ENCODE results near the gene MAMDC2. TPM values are rescaled to one million over a fixed set of nuclear protein-coding genes. Genes with fewer than 3 reads are reported as not detected.

The MAMDC2 gene
- total and polyA plus RNA-seq, 12 donors, result 0.83 to 15.7 (median 5.0) TPM

DNA sequence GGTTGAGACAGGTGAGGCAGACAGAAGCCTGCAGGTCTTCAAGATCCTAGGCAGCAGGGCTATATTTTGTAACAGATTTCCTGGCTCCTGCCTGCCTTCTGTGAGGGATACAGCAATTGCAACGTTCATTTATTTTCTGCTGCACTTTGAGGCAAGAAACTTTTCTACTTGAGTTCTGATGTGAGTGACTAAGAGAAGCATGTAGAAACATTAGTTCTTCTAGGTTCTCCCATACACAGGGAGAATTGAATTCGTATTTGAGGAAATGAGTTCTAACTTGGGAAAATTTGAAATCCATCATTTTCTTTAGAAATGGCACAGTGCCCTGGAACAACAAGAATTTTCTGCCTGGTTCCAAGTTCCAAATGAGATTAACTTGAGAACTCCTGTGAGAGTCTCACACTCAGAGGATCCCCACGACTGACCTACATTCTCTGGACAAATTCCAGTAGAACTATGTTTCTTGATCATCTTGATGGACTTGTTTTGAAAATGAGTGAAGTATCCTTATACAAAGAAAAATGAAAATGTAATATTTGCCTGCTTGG lies 15.0 kb downstream of the MAMDC2 start:
- no peak overlapping the region for H3K27ac ChIP-seq
- WGBS, 4 donors, result 33 to 42% (median 38%) methylated on average over 3 of the region's 3 CpGs
- intact Hi-C loops (cut with DNase I), result no loop called here
- TF ChIP-seq, protein P1, sequence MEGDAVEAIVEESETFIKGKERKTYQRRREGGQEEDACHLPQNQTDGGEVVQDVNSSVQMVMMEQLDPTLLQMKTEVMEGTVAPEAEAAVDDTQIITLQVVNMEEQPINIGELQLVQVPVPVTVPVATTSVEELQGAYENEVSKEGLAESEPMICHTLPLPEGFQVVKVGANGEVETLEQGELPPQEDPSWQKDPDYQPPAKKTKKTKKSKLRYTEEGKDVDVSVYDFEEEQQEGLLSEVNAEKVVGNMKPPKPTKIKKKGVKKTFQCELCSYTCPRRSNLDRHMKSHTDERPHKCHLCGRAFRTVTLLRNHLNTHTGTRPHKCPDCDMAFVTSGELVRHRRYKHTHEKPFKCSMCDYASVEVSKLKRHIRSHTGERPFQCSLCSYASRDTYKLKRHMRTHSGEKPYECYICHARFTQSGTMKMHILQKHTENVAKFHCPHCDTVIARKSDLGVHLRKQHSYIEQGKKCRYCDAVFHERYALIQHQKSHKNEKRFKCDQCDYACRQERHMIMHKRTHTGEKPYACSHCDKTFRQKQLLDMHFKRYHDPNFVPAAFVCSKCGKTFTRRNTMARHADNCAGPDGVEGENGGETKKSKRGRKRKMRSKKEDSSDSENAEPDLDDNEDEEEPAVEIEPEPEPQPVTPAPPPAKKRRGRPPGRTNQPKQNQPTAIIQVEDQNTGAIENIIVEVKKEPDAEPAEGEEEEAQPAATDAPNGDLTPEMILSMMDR (IDR thresholded peaks at IDR 0.05), result no peak
- no peak for TF ChIP-seq POLR2A (IDR thresholded peaks at IDR 0.05)
- H3K9me3 ChIP-seq (replicated peaks in 1 of 3), result no peaks in the 10 kb centered on the region
- no peaks in the 10 kb centered on the region for H3K27me3 ChIP-seq
- no peak overlapping the region for H3K4me3 ChIP-seq
- no peaks in the 10 kb centered on the region for H3K36me3 ChIP-seq (replicated peaks in 1 of 2)
- peaks cover 0 to 4% of the 10 kb centered on the region in 2 donors for H3K4me1 ChIP-seq (replicated peaks in 1 of 2)
- no peak for DNase-seq

DNA sequence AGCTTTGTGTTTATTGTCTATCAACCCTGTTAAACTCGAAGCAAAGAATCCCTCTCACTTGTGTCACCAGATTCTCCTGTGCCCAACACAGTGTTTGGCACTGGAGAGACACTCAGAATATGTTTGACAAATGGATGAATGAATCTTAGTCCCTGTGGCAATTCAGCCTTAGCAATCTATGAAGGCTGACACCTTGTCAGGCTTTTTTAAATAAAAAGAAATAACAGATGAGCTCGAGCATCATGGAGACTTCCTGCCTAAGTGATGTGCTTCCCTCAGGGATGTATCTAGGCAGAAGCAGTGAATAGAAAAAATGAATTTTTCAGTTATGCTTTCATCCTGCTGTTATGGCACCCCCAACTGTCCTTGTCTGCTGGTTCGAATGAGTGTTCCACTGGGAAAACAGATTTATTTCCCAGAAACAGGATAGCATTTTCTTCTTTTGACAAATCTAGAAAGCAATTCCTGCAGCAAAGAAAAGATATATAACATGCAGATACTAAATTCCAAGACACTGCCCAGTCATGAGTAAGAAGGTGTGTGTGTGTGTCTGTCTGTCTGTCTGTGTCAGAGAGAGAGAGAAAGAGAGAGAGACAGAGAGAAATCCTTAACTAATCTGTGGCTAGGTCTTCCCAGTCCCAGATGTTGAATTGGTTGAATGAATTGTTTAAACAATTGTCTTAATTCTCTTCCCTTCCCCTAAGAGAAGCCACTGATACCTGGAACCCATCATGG lies 16.7 kb downstream of the MAMDC2 start:
- Histone ChIP-seq H3K4me3 (no peak overlapping the region), H3K9me3 (replicated peaks in 1 of 3) (no peaks in the 10 kb centered on the region), H3K36me3 (replicated peaks in 1 of 2) (no peaks in the 10 kb centered on the region), H3K27me3 (no peaks in the 10 kb centered on the region), H3K27ac (no peak overlapping the region), H3K4me1 (replicated peaks in 1 of 2) (no peaks in the 10 kb centered on the region)
- intact Hi-C loops (cut with DNase I), result no loop called here
- WGBS, 4 donors, result 55 to 60% (median 58%) methylated on average over 3 of the region's 3 CpGs
- DNase-seq, result no peak
- TF ChIP-seq, protein P1 (IDR thresholded peaks at IDR 0.05), result no peak

DNA sequence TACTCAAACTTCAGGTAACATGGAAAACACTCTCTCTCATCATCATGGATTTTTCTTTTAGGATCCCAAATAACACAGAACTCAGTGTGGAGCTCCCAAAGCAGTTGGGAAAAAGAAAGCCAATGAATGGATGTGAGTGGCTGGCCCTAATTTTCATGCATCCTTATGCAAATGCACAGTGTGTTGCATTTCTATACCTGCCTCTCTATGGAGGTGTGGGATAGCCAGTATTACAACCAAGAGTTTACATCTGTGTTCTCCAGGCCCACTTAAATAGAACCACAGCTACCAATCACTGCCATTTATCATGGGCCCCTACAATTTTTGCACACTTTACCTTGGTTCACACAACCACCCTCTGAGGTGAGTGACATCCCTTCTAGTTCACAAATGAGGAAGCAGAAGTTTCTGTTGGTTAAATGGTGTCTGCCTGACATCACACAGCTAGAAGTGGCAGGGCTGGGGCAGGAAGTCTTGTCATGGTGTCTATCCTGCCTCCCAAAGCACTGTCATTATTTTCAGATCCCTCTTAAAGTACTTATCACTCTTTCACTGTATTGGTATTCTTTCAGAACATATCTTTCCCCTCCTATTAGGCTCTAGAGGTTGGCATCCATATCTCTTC lies 17.3 kb downstream of the MAMDC2 start:
- H3K4me3 ChIP-seq, result no peak overlapping the region
- no peak for TF ChIP-seq POLR2A (IDR thresholded peaks at IDR 0.05)
- TF ChIP-seq, protein P1 (IDR thresholded peaks at IDR 0.05), result no peak
- no peak overlapping the region for H3K27ac ChIP-seq
- no peaks in the 10 kb centered on the region for H3K9me3 ChIP-seq (replicated peaks in 1 of 3)
- no peak for DNase-seq
- no peaks in the 10 kb centered on the region for H3K27me3 ChIP-seq
- H3K4me1 ChIP-seq (replicated peaks in 1 of 2), result no peaks in the 10 kb centered on the region
- intact Hi-C loops (cut with DNase I), result no loop called here
- H3K36me3 ChIP-seq (replicated peaks in 1 of 2), result no peaks in the 10 kb centered on the region

DNA sequence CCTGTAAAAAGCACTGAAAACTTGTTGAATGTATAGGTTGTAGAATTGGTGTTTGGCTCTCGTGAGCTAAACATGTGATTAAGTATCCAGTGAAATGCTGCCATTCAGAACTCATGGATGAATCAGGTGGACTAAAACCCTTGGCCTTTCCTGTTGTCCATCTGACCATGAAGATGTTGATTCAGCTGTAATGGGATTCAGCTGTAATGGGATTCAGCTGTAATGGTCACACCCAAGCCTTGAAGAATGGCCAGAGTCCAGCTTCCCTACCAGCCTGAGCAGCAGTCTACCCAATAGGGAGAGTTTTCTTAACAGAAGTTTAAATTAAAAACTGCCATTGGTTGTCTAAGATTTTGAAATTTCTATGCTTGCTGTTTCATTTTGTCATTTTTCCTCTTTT lies 18.1 kb downstream of the MAMDC2 start:
- TF ChIP-seq, protein P1 (IDR thresholded peaks at IDR 0.05), result no peak
- no peak for TF ChIP-seq POLR2A (IDR thresholded peaks at IDR 0.05)
- Histone ChIP-seq H3K4me1 (replicated peaks in 1 of 2) (no peaks in the 10 kb centered on the region), H3K27me3 (no peaks in the 10 kb centered on the region), H3K9me3 (replicated peaks in 1 of 3) (no peaks in the 10 kb centered on the region), H3K4me3 (no peak overlapping the region), H3K27ac (no peak overlapping the region), H3K36me3 (replicated peaks in 1 of 2) (no peaks in the 10 kb centered on the region)
- WGBS, 4 donors, result 65 to 81% (median 76%) methylated on average over 1 of the region's 1 CpG
- no peak for DNase-seq
- intact Hi-C loops (cut with DNase I), result no loop called here

All from adrenal gland (tissue), 12 donors.